ENCODE results near the gene RAC2.

RAC2 gene

GRCh38 chr22:37239336-37240239 is 4.5 kb downstream of the RAC2 start:
- Histone ChIP-seq H3K18ac (ENCODE audit: low read depth in 1 of 2, low read length in 2 of 2) (no peak overlapping the region), H2BK15ac (ENCODE audit: low read depth, poor library complexity, severe bottlenecking) (no peak overlapping the region), H2BK12ac (ENCODE audit: low read length in 2 of 2) (peak overlapping the region in 1 of 2 experiments; percentile 6), H3K27ac (ENCODE audit: low read length, poor library complexity, severe bottlenecking) (no peak overlapping the region), H3K27me3 (ENCODE audit: control insufficient read depth in 1 of 2, insufficient read depth in 1 of 2, low read length in 2 of 2) (peaks cover 0 to 4% of the 10 kb centered on the region in 2 experiments), H3K4me1 (ENCODE audit: control insufficient read depth, insufficient read depth, low read depth, low read length) (peaks cover 38% of the 10 kb centered on the region), H3K79me1 (replicated peaks; ENCODE audit: low read length, poor library complexity, severe bottlenecking) (peaks cover 25% of the 10 kb centered on the region), H3K4me3 (ENCODE audit: insufficient read depth in 1 of 2, low read depth in 1 of 2, low read length in 2 of 2) (no peak overlapping the region), H3K23ac (ENCODE audit: low read length in 2 of 2) (no peak overlapping the region), H2AFZ (ENCODE audit: low read depth, low read length) (no peak overlapping the region), H2BK5ac (ENCODE audit: low read depth, low read length, poor library complexity, severe bottlenecking) (no peak overlapping the region), H3K9me3 (ENCODE audit: control insufficient read depth, low read length) (no peaks in the 10 kb centered on the region), H4K8ac (ENCODE audit: low read length) (no peak overlapping the region), H2BK120ac (ENCODE audit: low read depth, low read length) (no peak overlapping the region), H4K91ac (ENCODE audit: low read length) (no peak overlapping the region), H3K4ac (ENCODE audit: low read depth in 1 of 2, low read length in 2 of 2) (no peak overlapping the region), H3K36me3 (ENCODE audit: control insufficient read depth in 1 of 2, insufficient read depth in 2 of 2, low read depth in 1 of 2, low read length in 2 of 2) (peaks cover 6 to 42% of the 10 kb centered on the region in 2 experiments), H3K4me2 (ENCODE audit: low read length, poor library complexity, severe bottlenecking) (no peak overlapping the region), H2AK5ac (ENCODE audit: low read length, severe bottlenecking) (no peak overlapping the region), H3K14ac (ENCODE audit: low read length in 2 of 2) (no peak overlapping the region), H3K9ac (ENCODE audit: low read length) (no peak overlapping the region)
- DNase-seq, result no peak
- WGBS, result 94% methylated on average over 8 of the region's 10 CpGs

- peak; percentile 70 for DNase-seq
- H3K4me3 ChIP-seq (ENCODE audit: insufficient read depth in 1 of 2, low read depth in 1 of 2, low read length in 2 of 2), result no peak overlapping the region
- H2BK15ac ChIP-seq (ENCODE audit: low read depth, poor library complexity, severe bottlenecking), result no peak overlapping the region
- H3K9ac ChIP-seq (ENCODE audit: low read length), result no peak overlapping the region
- H3K4ac ChIP-seq (ENCODE audit: low read depth in 1 of 2, low read length in 2 of 2), result peak overlapping the region; percentile 40 to 55
- H2AK5ac ChIP-seq (ENCODE audit: low read length, severe bottlenecking), result no peak overlapping the region
- no peak overlapping the region for H2AFZ ChIP-seq (ENCODE audit: low read depth, low read length)
- H3K18ac ChIP-seq (ENCODE audit: low read depth in 1 of 2, low read length in 2 of 2), result peak overlapping the region in 1 of 2 experiments; percentile 26
- no peaks in the 10 kb centered on the region for H3K9me3 ChIP-seq (ENCODE audit: control insufficient read depth, low read length)
- 80% methylated on average over 20 of the region's 20 CpGs for WGBS
- peaks cover 25% of the 10 kb centered on the region for H3K4me1 ChIP-seq (ENCODE audit: control insufficient read depth, insufficient read depth, low read depth, low read length)
- peak overlapping the region; percentile 70 for H4K91ac ChIP-seq (ENCODE audit: low read length)
- H3K27me3 ChIP-seq (ENCODE audit: control insufficient read depth in 1 of 2, insufficient read depth in 1 of 2, low read length in 2 of 2), result peaks cover 0 to 4% of the 10 kb centered on the region in 2 experiments
- peak overlapping the region; percentile 27 for H3K27ac ChIP-seq (ENCODE audit: low read length, poor library complexity, severe bottlenecking)
- peak overlapping the region; percentile 16 for H4K8ac ChIP-seq (ENCODE audit: low read length)
- peak overlapping the region in 1 of 2 experiments; percentile 73 for H3K23ac ChIP-seq (ENCODE audit: low read length in 2 of 2)
- H2BK5ac ChIP-seq (ENCODE audit: low read depth, low read length, poor library complexity, severe bottlenecking), result no peak overlapping the region
- peak overlapping the region in 1 of 2 experiments; percentile 86 for H3K14ac ChIP-seq (ENCODE audit: low read length in 2 of 2)
- peak overlapping the region; percentile 12 for H2BK120ac ChIP-seq (ENCODE audit: low read depth, low read length)
- H3K79me1 ChIP-seq (replicated peaks; ENCODE audit: low read length, poor library complexity, severe bottlenecking), result peaks cover 28% of the 10 kb centered on the region
- no peak overlapping the region for H3K4me2 ChIP-seq (ENCODE audit: low read length, poor library complexity, severe bottlenecking)
- peaks cover 6 to 56% of the 10 kb centered on the region in 2 experiments for H3K36me3 ChIP-seq (ENCODE audit: control insufficient read depth in 1 of 2, insufficient read depth in 2 of 2, low read depth in 1 of 2, low read length in 2 of 2)
- H2BK12ac ChIP-seq (ENCODE audit: low read length in 2 of 2), result peak overlapping the region in 1 of 2 experiments; percentile 60
These were observed 6.4 kb downstream of the RAC2 start for GRCh38 chr22:37237371-37238268.

- peaks cover 24% of the 10 kb centered on the region for H3K79me1 ChIP-seq (replicated peaks; ENCODE audit: low read length, poor library complexity, severe bottlenecking)
- no peak overlapping the region for H3K14ac ChIP-seq (ENCODE audit: low read length in 2 of 2)
- no peak overlapping the region for H2AK5ac ChIP-seq (ENCODE audit: low read length, severe bottlenecking)
- H3K18ac ChIP-seq (ENCODE audit: low read depth in 1 of 2, low read length in 2 of 2), result no peak overlapping the region
- H3K4me3 ChIP-seq (ENCODE audit: insufficient read depth in 1 of 2, low read depth in 1 of 2, low read length in 2 of 2), result no peak overlapping the region
- no peak overlapping the region for H3K27ac ChIP-seq (ENCODE audit: low read length, poor library complexity, severe bottlenecking)
- H2BK15ac ChIP-seq (ENCODE audit: low read depth, poor library complexity, severe bottlenecking), result no peak overlapping the region
- no peak overlapping the region for H2BK5ac ChIP-seq (ENCODE audit: low read depth, low read length, poor library complexity, severe bottlenecking)
- H3K36me3 ChIP-seq (ENCODE audit: control insufficient read depth in 1 of 2, insufficient read depth in 2 of 2, low read depth in 1 of 2, low read length in 2 of 2), result peaks cover 6 to 62% of the 10 kb centered on the region in 2 experiments
- H2BK12ac ChIP-seq (ENCODE audit: low read length in 2 of 2), result no peak overlapping the region
- H3K4ac ChIP-seq (ENCODE audit: low read depth in 1 of 2, low read length in 2 of 2), result no peak overlapping the region
- DNase-seq, result no peak
- H3K4me1 ChIP-seq (ENCODE audit: control insufficient read depth, insufficient read depth, low read depth, low read length), result peaks cover 16% of the 10 kb centered on the region
- 92% methylated on average over 3 of the region's 3 CpGs for WGBS
- no peak overlapping the region for H3K23ac ChIP-seq (ENCODE audit: low read length in 2 of 2)
- no peak overlapping the region for H3K4me2 ChIP-seq (ENCODE audit: low read length, poor library complexity, severe bottlenecking)
- H3K27me3 ChIP-seq (ENCODE audit: control insufficient read depth in 1 of 2, insufficient read depth in 1 of 2, low read length in 2 of 2), result peaks cover 0 to 4% of the 10 kb centered on the region in 2 experiments
- H4K8ac ChIP-seq (ENCODE audit: low read length), result no peak overlapping the region
- no peak overlapping the region for H4K91ac ChIP-seq (ENCODE audit: low read length)
- no peaks in the 10 kb centered on the region for H3K9me3 ChIP-seq (ENCODE audit: control insufficient read depth, low read length)
- no peak overlapping the region for H2BK120ac ChIP-seq (ENCODE audit: low read depth, low read length)
- H3K9ac ChIP-seq (ENCODE audit: low read length), result no peak overlapping the region
- no peak overlapping the region for H2AFZ ChIP-seq (ENCODE audit: low read depth, low read length)
These were observed 8.0 kb downstream of the RAC2 start for GRCh38 chr22:37235897-37236607.
